GM13976 (cell line): ENCODE data around the gene SLC4A9.

ENCODE experiments used
- DNase-seq: peaks from one replicate; pipeline ENCODE4 v3.0.0; 2012; ENCODE audit warnings: low spot score
- in situ Hi-C: fragments of 300-500 bp; cut with MboI; formaldehyde crosslinking; loops from one replicate; pipeline ENCODE4 v1.12.0; 2022; ENCODE audit warnings: low sequenced_read_pairs, mixed read lengths, inconsistent platforms; ENCODE audit not compliant: unreplicated experiment
- TF ChIP-seq, protein P1 (sequence below): IDR thresholded peaks from 2 replicates; pipeline ENCODE4 v1.5.1; 2012; ENCODE audit warnings: borderline replicate concordance, mild to moderate bottlenecking; ENCODE audit not compliant: insufficient read depth; ENCODE audit errors: extremely low read depth, missing control alignments, control extremely low read depth

Gene SLC4A9

GRCh38 chr5:140318792-140319191 is 41.2 kb upstream of the SLC4A9 start:
- no peak for DNase-seq
- in situ Hi-C loops: no loop called here
- TF ChIP-seq, protein P1, sequence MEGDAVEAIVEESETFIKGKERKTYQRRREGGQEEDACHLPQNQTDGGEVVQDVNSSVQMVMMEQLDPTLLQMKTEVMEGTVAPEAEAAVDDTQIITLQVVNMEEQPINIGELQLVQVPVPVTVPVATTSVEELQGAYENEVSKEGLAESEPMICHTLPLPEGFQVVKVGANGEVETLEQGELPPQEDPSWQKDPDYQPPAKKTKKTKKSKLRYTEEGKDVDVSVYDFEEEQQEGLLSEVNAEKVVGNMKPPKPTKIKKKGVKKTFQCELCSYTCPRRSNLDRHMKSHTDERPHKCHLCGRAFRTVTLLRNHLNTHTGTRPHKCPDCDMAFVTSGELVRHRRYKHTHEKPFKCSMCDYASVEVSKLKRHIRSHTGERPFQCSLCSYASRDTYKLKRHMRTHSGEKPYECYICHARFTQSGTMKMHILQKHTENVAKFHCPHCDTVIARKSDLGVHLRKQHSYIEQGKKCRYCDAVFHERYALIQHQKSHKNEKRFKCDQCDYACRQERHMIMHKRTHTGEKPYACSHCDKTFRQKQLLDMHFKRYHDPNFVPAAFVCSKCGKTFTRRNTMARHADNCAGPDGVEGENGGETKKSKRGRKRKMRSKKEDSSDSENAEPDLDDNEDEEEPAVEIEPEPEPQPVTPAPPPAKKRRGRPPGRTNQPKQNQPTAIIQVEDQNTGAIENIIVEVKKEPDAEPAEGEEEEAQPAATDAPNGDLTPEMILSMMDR: no peak

- no peak for DNase-seq
- TF ChIP-seq, protein P1: no peak
- in situ Hi-C loops: no loop called here
These were observed 40.2 kb upstream of the SLC4A9 start for GRCh38 chr5:140319833-140320232.

DNA sequence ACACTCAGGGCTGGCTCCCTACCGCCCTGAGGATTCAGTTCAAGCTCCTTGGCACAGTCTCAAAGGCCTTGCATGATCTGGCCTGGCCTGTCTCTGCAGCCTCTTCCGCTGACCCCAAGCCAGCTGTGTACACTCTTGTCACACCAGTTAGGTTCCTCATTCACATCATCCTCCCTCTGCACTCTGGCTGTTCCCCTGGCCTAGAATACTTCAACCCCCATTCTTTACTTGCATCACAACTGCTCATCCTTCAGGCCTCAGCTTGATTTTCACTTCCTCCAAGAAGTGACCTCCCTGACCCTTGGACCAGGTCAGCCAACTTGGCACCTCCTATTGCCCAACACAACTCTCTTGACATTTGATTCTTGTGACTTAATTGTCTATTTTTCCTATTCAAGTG is 38.2 kb upstream of the SLC4A9 start:
- TF ChIP-seq, protein P1: no peak

DNA sequence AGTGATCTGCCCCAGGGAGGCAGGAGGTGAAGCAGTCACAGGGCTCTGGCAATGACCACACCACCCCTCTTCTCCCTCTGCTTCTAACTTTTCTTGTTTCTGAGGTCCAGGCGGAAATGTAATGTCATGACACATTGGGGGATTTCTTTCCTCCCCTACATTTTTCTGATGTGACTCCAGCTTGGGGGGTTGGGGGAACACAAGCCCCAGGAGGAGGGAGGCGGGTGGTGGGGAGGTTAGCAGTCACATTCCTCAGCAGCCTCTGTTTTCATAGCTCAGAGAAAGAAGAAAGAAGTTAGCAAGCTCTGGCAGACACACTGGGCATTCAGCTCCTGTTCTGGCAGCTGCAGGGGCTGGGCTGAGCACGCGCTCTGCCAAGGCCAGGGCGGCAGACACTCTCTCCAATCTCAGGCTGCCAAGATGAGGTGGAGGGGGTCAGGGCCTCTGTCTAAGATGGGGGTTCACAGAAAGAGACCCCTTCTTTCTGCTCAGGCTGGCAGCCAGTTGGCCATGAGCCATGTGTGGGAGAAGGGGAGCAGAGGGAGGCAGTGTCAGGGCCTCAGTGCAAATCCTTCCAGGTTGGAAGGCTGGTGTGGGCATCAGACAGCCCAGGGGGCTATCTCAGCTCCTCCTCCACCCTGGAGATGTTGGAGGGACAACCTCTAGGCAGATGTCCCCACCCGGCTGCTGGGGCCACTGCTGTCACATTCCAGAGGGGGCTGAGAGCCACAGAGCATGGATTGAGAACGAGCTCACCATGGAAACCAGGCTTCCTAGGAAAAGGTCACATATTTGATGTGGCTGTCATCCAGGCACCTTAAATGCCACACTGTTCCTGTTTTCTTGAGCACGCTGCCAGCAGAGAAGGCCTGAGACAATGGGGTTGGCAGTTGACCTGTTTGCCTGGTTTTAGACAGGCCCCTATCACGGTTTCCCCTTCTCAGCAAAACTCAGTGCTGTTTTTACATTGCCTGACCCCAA is 37.0 kb upstream of the SLC4A9 start:
- no peak for DNase-seq
- in situ Hi-C loops: no loop called here
- TF ChIP-seq, protein P1: no peak

More for the DNA sequence above, 38.2 kb upstream of the SLC4A9 start:
- in situ Hi-C loops: no loop called here
- no peak for DNase-seq

GRCh38 chr5:140324041-140324600 is 35.9 kb upstream of the SLC4A9 start:
- DNase-seq: no peak
- in situ Hi-C loops: no loop called here

DNA sequence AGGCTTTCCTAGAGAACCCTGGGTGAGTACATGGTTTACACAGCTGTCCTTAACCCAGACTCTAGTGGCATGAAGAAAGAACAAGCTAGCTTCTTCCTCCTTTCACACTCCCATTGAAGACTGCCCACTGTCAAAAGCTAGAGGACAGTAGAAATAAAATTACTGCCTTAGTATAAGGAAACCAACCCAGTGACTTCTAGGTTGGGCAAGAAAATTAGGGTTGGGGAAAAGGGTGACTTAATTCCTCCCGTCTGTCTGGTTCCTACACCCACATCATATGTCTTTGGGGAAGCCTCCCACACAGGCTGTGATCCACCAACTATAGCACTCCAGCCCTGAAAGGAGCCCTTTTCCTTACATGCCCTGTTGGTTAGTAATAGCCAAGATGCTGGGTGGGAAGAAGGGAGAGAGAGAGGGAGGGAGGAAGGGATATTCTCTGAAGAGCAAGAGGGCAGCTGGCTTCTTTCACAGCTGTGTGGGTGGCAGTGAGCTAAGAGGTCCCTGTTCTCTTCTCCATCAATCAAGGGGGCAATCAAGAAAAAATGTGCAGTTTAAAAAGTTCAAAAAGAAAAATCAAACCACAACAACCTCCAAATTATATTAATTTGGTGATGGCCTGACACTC is 35.3 kb upstream of the SLC4A9 start:
- DNase-seq: no peak
- TF ChIP-seq, protein P1: no peak
- in situ Hi-C loops: no loop called here

More at GRCh38 chr5:140324041-140324600, 35.9 kb upstream of the SLC4A9 start:
- TF ChIP-seq, protein P1: no peak
